K562 (cell line): ENCODE measurements around the gene RPS28. TPM values are rescaled to one million over a fixed set of nuclear protein-coding genes. Genes with fewer than 3 reads are reported as not detected.
A peak's percentile ranks its signal among the peaks of the same experiment; 100 is the strongest.

ENCODE experiments used
- E2F5 ChIP-seq: sonication (generic); formaldehyde crosslinking; IDR thresholded peaks from 2 replicates; pipeline ENCODE4 v1.8.0; 2022; ENCODE audit warnings: mild to moderate bottlenecking, missing genetic modification reagents
- MAX ChIP-seq: sonication (generic); formaldehyde crosslinking; IDR thresholded peaks from 2 replicates; pipeline ENCODE4 v1.9.0; 2022; ENCODE audit warnings: mild to moderate bottlenecking, missing genetic modification reagents
- NEUROD1 ChIP-seq: fragments of 150-350 bp; IDR thresholded peaks from 2 replicates; pipeline ENCODE4 v1.6.1; 2014; ENCODE audit warnings: borderline replicate concordance, low read length, low read depth; ENCODE audit not compliant: partially characterized antibody
- RNF219 ChIP-seq: fragments of 250-450 bp; sonication (Bioruptor Pico); IDR thresholded peaks from 2 replicates; pipeline ENCODE4 v1.5.0; 2022; ENCODE audit warnings: mild to moderate bottlenecking
- SP2 ChIP-seq: IDR thresholded peaks from 2 replicates; pipeline ENCODE4 v1.6.1; 2011; ENCODE audit warnings: mild to moderate bottlenecking, low read depth, low read length, moderate library complexity; ENCODE audit not compliant: poor library complexity, severe bottlenecking; ENCODE audit errors: extremely low read depth
- TGIF2 ChIP-seq: sonication (generic); formaldehyde crosslinking; IDR thresholded peaks from 2 replicates; pipeline ENCODE4 v1.8.1; 2022; ENCODE audit warnings: mild to moderate bottlenecking, missing genetic modification reagents, moderate library complexity
- ZBTB11 ChIP-seq, 3 experiments: fragments of 200-800 bp in 1 of 3; fragments of 250-450 bp in 1 of 3; fragments of 450-650 bp in 1 of 3; sonication (Bioruptor Pico) in 1 of 3; sonication (Bioruptor generic) in 1 of 3; formaldehyde crosslinking in 1 of 3; IDR thresholded peaks; 2 replicates each; pipeline versions ENCODE4 v1.6.1 to v1.8.0; 2016 to 2022; ENCODE audit warnings: mild to moderate bottlenecking in 2 of 3, missing genetic modification characterization in 2 of 3, missing compliant biosample characterization in 1 of 3, moderate library complexity in 1 of 3
- polyA plus RNA-seq, 8 experiments: library from polyadenylated mRNA; depleted of rRNA in 4 of 8; stranded (reverse) in 5 of 8; unstranded in 3 of 8; fragments of >200 nt; fragmentation: Nextera tagmentation in 2 of 8; fragmentation: Illumina TruSeq in 1 of 8; extraction: Ambion mirVana in 2 of 8; extraction: Trizol in 1 of 8; gene quantifications; 2 replicates each; pipeline versions ENCODE4 v1.2.1 to v1.2.3, GENCODE V29; 2011 to 2014; ENCODE audit warnings: inconsistent platforms in 1 of 8, missing spikeins in 1 of 8
- total RNA-seq, 7 experiments: library from RNA; depleted of rRNA in 6 of 7; stranded (reverse); fragments of >200 nt in 6 of 7; fragmentation: Illumina TruSeq in 2 of 7; extraction: Trizol in 2 of 7; gene quantifications; 2 replicates each; pipeline versions ENCODE4 v1.2.1 to v1.2.3, GENCODE V29; 2011 to 2021; ENCODE audit warnings: low replicate concordance in 1 of 7
- TF ChIP-seq, protein P1 (sequence below): fragments of 450-650 bp; IDR thresholded peaks from 2 replicates; pipeline ENCODE4 v1.6.1; 2018; ENCODE audit warnings: mild to moderate bottlenecking, low read depth; ENCODE audit not compliant: partially characterized antibody
- TF ChIP-seq, protein P2 (sequence below): fragments of 250-450 bp; sonication (Bioruptor Pico); IDR thresholded peaks from 2 replicates; pipeline ENCODE4 v1.8.0; 2021; ENCODE audit warnings: borderline replicate concordance, mild to moderate bottlenecking, moderate library complexity; ENCODE audit not compliant: poor library complexity, severe bottlenecking
- TF ChIP-seq, protein P3 (sequence below): fragments of 150-350 bp; IDR thresholded peaks from 2 replicates; pipeline ENCODE4 v1.6.1; 2014; ENCODE audit warnings: low read depth, mild to moderate bottlenecking, low read length, borderline replicate concordance

Gene RPS28
- total and polyA plus RNA-seq, 9 of the 15 experiments (the other 6 are each of a cell fraction or from before 2014, with no cell fraction given), result 165 to 2,827 (median 1,303) TPM

DNA sequence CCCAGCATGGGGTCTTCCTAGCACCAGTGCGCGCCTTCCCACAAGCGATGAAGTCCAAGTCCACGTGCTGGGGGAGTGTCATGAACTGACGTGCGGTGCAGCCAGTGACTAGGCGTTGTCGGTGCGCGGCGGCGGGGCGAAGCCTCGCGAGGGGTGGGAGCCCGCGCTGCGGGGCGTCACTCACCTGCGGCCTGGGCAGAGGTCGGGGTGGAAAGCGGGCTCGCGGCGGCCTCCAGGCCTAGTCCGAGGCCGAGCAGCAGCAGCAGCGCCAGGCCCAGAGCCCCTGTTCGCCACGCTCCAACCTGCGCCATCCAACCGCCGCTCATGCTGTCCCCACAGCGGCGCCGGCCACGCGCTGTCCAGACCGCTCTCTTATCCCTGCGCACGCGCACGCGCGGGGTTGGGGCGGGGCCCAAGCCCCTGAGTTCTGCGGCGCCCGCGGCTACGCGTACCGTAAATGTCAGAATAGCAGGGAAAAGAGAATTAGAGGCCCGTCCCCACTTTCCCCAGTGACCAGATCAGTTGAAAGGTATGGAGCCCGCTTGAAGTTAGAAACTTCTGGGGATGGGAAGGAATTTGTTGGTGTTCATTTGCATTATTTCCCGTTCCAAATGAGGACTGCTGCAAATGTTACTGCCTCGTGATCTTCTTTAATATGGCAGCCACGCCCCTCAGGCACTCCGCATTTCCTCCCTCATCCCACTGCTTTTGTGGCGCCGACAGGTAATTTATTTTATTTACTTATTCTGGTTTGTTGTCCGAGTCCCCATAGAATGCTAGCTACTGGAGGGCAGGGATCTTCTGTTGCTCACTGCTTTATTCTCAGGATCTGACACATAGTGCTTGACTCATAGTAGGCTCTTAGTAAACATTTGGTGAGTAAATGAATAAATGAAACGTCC, 13.1 kb upstream of the RPS28 start, which contains the start of gene CD320 (continued):
- TF ChIP-seq NEUROD1, result peak; percentile 78
- TF ChIP-seq, protein P1, sequence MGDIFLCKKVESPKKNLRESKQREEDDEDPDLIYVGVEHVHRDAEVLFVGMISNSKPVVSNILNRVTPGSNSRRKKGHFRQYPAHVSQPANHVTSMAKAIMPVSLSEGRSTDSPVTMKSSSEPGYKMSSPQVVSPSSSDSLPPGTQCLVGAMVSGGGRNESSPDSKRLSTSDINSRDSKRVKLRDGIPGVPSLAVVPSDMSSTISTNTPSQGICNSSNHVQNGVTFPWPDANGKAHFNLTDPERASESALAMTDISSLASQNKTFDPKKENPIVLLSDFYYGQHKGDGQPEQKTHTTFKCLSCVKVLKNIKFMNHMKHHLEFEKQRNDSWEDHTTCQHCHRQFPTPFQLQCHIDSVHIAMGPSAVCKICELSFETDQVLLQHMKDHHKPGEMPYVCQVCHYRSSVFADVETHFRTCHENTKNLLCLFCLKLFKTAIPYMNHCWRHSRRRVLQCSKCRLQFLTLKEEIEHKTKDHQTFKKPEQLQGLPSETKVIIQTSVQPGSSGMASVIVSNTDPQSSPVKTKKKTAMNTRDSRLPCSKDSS, result no peak
- peak; percentile 99 for TF ChIP-seq MAX (CRISPR knock-in tag)
- TF ChIP-seq E2F5 (CRISPR knock-in tag), result 0 out of 2 replicates have a peak, but pooled peaks have one; percentile 56
- TF ChIP-seq, protein P2, sequence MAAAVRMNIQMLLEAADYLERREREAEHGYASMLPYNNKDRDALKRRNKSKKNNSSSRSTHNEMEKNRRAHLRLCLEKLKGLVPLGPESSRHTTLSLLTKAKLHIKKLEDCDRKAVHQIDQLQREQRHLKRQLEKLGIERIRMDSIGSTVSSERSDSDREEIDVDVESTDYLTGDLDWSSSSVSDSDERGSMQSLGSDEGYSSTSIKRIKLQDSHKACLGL, result peak; percentile 4
- TF ChIP-seq SP2, result peak; percentile 36
- peak; percentile 97 for TF ChIP-seq TGIF2 (CRISPR knock-in tag)
- peak in 1 of 3 experiments; percentile 49; a peak in 1 of 6 replicates for TF ChIP-seq ZBTB11 (CRISPR knock-in tag; IDR thresholded peaks at IDR 0.05)
- no peak for TF ChIP-seq RNF219
- TF ChIP-seq, protein P3, sequence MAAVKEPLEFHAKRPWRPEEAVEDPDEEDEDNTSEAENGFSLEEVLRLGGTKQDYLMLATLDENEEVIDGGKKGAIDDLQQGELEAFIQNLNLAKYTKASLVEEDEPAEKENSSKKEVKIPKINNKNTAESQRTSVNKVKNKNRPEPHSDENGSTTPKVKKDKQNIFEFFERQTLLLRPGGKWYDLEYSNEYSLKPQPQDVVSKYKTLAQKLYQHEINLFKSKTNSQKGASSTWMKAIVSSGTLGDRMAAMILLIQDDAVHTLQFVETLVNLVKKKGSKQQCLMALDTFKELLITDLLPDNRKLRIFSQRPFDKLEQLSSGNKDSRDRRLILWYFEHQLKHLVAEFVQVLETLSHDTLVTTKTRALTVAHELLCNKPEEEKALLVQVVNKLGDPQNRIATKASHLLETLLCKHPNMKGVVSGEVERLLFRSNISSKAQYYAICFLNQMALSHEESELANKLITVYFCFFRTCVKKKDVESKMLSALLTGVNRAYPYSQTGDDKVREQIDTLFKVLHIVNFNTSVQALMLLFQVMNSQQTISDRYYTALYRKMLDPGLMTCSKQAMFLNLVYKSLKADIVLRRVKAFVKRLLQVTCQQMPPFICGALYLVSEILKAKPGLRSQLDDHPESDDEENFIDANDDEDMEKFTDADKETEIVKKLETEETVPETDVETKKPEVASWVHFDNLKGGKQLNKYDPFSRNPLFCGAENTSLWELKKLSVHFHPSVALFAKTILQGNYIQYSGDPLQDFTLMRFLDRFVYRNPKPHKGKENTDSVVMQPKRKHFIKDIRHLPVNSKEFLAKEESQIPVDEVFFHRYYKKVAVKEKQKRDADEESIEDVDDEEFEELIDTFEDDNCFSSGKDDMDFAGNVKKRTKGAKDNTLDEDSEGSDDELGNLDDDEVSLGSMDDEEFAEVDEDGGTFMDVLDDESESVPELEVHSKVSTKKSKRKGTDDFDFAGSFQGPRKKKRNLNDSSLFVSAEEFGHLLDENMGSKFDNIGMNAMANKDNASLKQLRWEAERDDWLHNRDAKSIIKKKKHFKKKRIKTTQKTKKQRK, result no peak
